ENCODE measurements around the gene CFAP210.
"Not testable (repeated sequence)": the region's sequence is repeated elsewhere in the genome, so short reads cannot be mapped to it uniquely, and the experiment has no call there.

DNA sequence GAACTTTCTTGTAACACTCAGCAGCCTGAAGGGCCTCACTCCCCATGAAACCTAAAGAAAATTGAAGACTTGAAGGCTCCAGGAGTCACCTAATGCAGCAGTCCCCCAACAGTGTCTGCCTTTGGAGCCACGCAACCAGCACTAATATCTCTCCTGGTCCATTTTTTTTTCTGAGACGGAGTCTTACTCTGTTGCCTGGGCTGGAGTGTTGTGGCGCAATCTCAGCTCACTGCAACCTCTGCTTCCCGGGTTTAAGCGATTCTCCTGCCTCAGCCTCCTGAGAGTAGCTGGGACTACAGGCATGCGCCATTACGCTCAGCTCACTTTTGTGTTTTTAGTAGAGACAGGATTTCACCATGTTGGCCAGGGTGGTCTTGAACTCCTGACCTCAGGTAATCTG, 97.7 kb downstream of the CFAP210 start:
- TF ChIP-seq, protein P1, sequence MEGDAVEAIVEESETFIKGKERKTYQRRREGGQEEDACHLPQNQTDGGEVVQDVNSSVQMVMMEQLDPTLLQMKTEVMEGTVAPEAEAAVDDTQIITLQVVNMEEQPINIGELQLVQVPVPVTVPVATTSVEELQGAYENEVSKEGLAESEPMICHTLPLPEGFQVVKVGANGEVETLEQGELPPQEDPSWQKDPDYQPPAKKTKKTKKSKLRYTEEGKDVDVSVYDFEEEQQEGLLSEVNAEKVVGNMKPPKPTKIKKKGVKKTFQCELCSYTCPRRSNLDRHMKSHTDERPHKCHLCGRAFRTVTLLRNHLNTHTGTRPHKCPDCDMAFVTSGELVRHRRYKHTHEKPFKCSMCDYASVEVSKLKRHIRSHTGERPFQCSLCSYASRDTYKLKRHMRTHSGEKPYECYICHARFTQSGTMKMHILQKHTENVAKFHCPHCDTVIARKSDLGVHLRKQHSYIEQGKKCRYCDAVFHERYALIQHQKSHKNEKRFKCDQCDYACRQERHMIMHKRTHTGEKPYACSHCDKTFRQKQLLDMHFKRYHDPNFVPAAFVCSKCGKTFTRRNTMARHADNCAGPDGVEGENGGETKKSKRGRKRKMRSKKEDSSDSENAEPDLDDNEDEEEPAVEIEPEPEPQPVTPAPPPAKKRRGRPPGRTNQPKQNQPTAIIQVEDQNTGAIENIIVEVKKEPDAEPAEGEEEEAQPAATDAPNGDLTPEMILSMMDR (IDR thresholded peaks at IDR 0.05) = not testable (repeated sequence)
- TF ChIP-seq POLR2A, EP300 (IDR thresholded peaks at IDR 0.05): not testable (repeated sequence)

Measured in suprapubic skin (tissue), 3 donors.